HG03175 (cell line): Measurements from ENCODE around the gene CXXC5.

Source experiments
- ATAC-seq: cut with Tn5 transposase; IDR thresholded peaks from one replicate; pipeline ENCODE4 v1.9.1; 2021; ENCODE audit warnings: mild to moderate bottlenecking, moderate library complexity; ENCODE audit not compliant: unreplicated experiment

The CXXC5 gene

DNA sequence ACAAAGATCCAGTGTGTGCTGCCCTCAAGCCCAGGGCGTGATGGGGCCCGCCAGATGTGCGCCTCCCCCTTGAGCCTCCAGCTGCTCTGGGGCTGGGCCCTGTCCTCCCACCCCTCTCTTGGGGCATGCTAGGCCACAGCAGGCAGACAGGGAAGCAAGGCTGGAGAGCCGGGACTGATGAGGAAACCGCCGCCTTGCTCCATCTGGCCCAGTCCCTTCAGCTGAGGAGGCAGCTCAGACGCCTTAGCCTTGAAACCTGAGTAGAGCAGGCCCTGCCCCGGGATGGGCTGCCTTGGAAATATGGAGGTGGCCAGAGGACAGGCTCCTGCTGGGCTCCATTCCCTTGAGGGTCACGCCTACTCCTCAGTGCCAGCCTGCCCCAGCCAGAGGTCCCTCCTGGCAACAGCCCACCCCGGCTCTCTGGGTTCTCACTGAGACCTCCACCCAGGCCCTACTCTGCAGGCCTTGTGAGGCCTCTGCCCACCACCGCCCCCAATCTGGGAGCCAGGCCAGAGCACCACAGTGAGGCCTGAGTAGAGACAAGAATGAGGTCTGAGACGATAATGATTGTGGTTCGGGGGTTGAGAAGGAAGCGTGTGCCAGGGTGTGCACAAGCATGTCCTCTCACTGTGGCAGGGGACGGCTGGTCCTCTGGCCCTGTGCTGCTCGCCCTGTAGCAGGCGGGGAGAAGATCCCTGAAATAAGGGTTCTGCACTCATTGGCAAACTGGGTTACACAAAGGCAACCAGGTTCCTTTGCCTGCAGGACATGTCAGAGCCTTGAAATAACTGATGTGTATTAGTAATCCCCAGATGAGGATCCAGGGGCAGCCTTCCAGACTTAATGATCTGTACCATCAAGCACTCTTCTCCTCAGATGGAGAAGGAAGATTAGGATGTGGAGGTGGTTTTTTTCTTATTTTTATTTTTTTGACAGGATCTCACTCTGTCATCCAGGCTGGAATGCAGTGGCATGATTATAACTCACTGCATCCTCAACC lies 30.9 kb downstream of the CXXC5 start:
- no peak for ATAC-seq

GRCh38 chr5:139680368-139681111 lies 32.4 kb downstream of the CXXC5 start:
- ATAC-seq: no peak

GRCh38 chr5:139681112-139681458 lies 32.9 kb downstream of the CXXC5 start:
- ATAC-seq: no peak

GRCh38 chr5:139681466-139681865 lies 33.3 kb downstream of the CXXC5 start:
- no peak for ATAC-seq

DNA sequence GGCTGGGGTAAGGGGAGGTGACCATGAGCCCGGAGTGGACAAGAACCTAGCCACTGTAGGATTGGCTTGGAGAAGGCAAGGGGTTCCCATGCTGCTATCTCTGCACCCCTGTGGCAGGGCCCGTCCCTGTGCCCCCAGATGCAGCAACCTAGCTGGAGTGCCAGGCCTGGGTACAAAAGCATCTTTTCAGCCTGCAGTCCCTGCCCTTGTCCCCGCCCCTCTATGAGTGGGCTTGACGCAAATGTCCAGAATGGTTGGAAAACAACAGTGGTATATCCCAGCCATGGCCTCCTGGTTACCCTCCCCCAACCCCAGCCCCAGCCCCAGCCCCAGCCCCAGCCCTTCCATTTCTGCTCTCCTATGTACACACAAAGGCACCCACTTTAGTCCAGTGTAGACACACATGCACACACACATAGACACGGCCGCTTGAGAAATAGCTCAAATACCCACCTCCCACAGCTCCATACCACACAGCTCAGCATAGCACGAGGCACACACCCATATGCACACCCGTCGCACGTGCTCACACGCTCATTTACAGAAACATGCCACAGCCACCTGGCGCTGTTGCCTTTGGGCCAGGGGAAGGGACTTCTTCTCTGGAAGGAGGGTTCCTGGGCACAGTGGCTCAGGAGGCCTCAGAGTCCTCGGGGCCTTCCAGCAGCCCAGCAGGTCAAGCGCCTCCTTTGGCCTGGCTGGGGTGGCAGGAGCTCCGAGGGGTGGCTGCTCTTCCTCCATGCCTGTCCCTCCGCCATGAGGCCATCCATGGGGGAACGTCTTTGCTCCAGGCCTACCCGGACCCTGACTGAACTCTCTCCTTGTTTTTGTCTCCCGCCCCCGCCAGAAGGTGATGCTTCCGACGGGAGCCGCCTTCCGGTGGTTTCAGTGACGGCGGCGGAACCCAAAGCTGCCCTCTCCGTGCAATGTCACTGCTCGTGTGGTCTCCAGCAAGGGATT lies 34.1 kb downstream of the CXXC5 start:
- ATAC-seq: no peak

DNA sequence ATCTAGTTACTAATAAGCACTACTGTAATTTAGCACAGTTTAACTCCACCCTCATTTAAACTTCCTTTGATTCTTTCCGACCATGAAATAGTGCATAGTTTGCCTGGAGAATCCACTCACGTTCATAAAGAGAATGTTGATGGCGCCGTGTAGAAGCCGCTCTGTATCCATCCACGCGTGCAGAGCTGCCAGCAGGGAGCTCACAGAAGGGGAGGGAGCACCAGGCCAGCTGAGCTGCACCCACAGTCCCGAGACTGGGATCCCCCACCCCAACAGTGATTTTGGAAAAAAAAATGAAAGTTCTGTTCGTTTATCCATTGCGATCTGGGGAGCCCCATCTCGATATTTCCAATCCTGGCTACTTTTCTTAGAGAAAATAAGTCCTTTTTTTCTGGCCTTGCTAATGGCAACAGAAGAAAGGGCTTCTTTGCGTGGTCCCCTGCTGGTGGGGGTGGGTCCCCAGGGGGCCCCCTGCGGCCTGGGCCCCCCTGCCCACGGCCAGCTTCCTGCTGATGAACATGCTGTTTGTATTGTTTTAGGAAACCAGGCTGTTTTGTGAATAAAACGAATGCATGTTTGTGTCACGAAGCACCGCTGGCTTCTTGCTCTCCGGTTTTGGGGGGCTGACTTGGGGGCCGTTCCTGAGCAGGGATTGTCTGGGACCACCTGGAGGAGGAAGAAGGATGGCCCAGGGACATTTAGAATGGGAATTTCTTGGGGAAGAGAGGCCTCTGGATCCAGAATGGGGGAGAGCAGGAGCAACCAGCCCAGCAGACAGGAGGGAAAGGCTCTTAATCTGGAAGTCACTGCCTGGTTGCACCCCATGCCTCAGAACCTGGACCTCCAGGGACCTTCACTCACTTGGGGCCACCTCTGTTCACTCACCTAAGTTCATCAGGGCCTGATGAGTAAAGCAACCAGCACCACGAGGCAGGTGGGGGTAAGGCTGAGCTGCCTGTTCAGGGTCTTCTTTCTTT lies 35.4 kb downstream of the CXXC5 start:
- ATAC-seq: no peak

- ATAC-seq: no peak
Measured at GRCh38 chr5:139684350-139684880, 36.3 kb downstream of the CXXC5 start.

DNA sequence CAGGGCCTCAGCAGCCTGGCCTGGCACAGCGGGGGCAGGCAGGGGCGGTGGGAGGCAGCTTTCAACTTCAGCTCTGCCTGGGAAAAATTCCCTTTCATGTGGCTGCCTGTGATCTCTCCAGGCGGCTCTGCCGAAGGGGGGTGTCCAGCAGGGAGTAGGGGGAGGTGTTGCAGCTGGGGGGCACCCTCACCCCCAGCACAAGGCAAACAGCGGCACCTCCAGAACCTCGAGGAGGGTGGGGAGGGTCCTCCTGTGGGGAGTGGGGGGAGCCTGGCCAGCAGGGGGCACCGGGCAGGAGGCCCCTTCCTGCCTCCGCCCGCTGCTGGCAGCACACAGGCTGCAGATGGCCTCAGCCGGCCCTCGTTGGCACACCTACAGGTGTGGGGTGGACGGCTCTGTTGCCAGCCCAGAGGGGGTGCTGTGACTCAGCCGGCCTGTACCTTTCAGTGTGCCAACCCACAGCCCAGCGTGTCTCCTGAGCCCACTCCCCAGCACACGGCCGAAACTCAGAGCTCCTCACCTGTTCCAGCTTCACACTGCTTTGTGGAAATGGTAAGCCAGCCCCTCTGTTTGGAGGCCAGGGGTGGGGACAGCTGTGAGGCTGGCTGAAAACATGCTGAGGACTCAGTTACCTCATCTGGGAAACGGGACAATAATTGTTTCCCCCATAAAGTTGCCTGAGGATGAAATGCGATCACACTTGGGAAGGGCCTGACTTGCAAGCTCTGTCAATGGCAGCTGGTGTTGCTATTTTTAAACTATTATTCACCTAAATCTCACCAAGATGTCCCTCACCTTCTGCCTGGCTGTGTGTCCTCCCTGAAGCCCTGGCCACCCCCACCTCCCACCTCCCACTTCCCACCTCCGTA lies 37.0 kb downstream of the CXXC5 start:
- no peak for ATAC-seq

GRCh38 chr5:139685886-139686285 lies 37.7 kb downstream of the CXXC5 start:
- ATAC-seq: no peak

DNA sequence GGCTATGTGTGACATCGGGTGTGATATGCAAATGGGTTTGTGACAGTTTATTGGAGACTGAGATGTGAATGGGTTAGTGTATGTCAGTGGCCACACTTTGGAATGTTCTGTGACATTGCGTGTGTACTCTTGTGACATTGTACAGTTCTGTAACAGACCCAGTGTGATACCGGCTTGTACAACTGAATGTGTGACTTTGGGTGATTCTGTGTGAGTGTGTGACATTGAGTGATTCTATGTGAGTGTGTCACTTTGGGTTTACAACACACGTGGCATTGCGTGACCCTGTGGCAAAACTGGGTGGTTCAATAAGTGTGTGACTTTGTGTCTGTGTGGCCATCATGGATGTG lies 38.2 kb downstream of the CXXC5 start:
- ATAC-seq: no peak

DNA sequence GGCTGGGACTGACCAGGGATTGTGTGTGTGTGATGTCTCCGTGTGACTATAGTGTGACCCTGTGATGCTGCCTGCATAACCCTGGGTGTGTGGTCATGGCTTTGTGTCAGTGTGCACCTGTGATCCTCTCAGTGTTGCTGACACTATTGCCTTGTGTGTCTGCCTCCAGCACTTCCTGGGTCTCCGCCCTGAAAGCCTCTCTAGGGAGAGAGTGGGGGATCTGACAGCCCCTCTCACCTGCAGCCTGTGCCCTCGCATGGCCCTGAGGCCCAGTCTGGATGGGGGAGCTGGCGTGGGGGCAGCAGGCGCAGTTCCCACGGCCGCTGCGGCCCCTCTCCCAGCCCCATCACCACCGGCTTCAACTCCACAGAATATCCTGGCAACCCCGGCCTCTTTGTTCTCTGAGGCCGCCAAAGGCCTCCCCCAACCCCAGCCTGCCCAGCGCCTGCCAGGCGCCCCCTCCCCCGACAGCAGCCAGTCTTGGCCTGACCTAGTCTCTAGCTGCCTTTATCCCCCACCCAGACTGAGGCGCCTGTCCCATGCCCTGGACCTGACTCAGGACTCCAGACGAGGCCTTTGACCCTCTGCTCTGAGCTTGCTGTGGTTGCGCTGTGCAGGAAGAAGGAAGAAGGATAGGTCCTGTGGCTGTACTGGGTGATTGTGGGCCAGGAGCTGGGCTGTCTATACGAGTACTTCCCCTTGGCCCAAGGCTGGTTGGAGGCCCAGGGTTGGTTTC lies 38.7 kb downstream of the CXXC5 start:
- ATAC-seq: no peak

- ATAC-seq: no peak
Measured at GRCh38 chr5:139687656-139688055, 39.5 kb downstream of the CXXC5 start.

DNA sequence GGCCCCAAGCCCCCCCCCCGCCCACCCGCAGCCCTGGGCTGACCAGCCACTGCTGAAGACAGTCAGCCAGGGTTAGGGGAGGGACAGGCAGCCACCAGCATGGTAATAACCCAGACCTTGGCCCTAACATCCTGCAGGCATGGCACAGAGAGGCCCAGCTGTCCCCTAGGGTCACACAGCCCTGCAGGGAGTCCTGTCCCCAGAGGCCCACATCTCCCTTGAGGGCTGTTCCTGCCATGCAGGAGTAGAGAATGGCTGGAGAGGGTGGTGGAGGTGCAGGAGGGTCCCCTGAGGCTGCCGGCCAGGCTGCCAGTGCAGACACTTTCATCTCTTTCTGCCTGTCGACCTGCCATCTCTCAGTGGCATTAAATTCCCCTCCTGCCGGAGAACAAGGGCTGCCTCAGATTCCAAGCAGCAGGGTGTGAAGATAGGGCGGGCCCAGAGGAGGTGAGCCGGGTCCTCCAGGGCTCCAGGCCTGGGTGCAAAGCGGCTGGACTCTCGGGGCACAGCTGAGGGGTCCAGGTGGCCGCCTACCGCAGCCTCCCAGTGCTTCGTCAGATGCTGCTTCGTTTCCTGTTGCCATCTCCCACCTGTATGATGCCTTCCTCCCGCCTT lies 40.0 kb downstream of the CXXC5 start:
- ATAC-seq: no peak

GRCh38 chr5:139688751-139689372 lies 40.7 kb downstream of the CXXC5 start:
- ATAC-seq: no peak

DNA sequence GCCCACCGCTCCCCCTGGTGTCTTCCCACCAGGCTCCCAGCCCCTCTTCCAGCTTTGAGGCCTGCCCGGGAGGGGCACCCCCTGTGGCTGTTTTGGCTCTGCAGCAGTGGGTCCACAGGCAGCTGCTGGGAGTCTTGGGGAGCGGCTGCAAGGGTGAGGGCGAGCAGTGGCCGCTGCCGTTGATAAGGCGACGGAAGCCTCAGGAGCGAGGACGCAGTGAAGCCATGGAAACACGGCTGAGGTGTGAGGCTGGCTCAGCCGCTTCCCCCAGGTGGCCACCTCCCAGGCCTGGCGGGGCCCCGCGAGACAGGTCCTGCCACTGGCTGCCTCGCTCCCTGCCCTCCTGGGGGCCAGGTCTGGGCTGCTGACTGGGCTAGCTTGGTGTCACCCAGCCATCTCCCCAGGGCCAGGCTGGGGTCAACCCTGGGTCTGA lies 41.5 kb downstream of the CXXC5 start:
- no peak for ATAC-seq

- ATAC-seq: no peak
Measured at GRCh38 chr5:139690064-139690802, 42.1 kb downstream of the CXXC5 start.
